Measurements from ENCODE around the gene TGIF2. TPM values are rescaled to one million over a fixed set of nuclear protein-coding genes. Genes with fewer than 3 reads are reported as not detected.
A peak's percentile ranks its signal among the peaks of the same experiment; 100 is the strongest.
"Not testable (repeated sequence)": the region's sequence is repeated elsewhere in the genome, so short reads cannot be mapped to it uniquely, and the experiment has no call there.

TGIF2 gene
- total RNA-seq, 1 donor from 2014 or later, result 18.8 TPM

DNA sequence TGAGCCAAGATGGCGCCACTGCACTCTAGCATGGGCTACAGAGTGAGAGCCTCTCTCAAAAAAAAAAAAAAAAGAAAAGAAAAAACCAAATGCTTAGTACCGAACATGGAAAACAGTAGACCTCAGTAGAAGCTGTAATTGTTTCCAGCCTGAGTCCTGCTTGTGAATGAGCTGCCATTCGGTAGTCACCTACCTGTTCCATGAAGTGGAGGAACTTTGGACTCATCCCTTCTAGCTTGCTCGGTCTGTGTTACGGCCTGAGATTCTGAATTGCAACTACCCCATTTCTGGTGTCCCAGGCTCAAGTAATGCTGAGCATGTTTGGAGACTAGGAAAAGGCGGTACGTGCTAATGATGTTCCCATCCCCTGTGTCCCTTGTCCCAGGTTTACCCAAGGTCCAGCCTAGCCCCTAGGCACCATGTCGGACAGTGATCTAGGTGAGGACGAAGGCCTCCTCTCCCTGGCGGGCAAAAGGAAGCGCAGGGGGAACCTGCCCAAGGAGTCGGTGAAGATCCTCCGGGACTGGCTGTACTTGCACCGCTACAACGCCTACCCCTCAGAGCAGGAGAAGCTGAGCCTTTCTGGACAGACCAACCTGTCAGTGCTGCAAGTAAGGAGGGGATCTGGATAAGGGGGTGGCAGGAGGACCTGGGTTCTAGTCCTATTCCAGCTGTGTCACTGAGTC is 5.1 kb downstream of the TGIF2 start:
- no peak for DNase-seq (ENCODE audit: low spot score)

DNA sequence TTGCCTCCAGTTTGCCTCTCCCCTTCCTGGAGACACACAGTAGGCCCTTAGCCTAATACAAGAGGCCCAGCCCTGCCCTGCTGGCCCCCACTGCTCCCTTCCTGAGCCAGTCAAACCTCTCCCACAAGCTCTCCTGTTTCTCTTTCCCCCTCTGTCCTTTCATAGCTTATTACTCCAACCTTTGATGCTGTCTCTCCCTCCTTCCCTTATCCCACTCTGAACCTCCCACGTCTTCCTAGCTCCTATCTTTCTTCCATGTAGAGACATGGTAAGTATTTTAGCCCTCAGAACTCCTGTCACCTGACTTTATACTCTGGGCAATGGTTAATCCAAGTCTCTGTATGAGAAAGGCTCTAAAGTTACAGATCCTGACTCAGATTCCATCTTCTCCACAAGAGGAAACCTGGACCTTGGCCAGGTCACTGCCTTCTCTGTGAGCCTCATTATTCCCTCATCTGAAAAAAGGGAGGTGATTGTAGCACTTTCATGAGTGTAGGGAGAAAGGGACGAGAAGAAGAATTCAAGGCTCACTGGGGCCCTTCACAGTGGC is 6.7 kb downstream of the TGIF2 start:
- DNase-seq (ENCODE audit: low spot score), result no peak

DNA sequence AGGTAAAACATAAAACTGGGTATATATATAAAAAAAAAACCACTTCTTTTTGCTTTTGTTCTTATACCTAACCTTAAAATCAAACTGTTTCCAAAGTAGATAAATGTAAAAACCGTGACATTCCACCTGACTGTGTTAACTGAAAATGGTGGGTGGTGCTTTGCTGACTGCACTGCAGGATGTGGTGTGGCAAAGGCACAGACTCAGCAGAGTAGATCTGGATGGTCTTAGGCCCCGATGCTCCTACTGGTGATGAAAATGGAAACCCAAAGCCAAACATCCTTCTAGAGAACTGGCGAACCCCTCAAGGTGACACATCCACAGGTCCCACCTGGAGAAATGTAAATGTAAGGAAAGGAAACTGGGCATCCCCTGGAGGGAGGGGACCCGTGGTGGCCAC is 8.9 kb downstream of the TGIF2 start:
- no peak for DNase-seq (ENCODE audit: low spot score)

DNA sequence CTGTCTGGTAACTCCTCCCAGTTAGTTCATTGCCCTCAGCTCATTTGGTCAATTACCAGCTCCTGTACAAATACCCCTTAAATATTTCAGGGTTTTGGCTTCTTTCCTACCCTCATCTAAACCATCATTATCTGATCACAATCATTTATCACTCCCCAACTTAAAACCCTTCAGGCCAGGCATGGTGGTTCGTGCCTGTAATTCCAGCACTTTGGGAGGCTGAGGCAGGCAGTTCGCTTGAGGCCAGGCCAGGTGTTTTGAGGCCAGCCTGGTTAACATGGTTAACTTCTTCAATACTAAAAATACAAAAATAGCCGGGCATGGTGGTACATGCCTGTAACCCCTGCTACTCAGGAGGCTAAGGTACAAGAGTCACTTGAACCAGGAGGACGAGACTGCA is 9.4 kb downstream of the TGIF2 start:
- no peak for DNase-seq (ENCODE audit: low spot score)

DNA sequence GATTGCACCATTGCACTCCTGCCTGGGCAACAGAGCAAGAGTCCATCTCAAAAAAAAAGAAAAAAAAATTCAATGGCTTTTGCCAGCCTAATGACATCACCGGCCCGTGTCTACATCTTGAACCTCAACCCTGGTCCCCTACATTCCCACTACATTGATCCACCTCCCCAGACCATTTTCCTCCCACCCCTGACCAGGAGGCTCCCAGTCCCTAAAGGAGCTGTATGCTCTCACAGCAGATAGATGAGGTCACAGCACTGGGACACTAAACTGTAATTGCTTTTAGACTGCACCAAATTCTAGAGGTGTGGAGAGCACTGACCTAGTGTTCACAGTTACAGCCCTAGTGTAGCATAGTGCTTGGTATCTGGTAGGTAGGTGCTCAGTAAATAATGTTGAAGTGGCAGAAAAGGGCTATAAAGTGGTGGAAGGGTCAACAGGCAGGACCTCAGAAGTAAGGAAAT is 10.7 kb downstream of the TGIF2 start:
- DNase-seq (ENCODE audit: low spot score), result no peak

DNA sequence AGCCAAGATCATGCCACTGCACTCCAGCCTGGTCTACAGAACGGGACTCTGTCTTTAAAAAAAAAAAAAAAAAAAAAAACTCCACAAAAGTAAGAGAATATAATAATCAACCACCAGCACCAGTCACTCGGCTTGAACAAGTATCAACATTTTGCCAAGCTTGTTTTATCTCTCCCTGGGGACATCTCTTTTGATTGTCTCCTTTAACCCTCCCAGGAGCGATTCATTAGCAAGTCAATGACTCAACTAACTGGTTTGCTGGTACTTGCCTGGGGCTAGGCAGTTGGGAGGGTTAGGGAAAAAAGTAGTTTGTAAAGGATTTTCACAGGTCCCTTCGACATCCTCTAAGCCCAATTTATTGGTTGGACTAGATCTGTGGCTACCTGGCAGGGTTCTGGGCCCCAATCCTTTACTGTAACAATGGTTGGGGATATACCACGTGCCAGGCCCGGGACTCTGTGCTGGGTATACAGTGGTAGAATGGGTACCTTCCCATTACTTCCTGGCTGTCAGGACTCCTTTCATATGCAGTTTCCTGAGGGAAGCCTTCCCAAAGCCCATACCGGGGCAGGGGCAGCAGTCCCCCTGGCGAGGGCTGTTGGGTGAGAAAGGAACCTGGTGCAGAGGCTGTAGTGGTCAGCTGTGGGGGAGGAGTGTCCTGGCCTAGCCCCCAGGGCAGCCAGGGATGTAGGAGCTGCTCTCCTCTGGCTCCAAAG is 12.2 kb downstream of the TGIF2 start:
- no peak for DNase-seq (ENCODE audit: low spot score)

DNA sequence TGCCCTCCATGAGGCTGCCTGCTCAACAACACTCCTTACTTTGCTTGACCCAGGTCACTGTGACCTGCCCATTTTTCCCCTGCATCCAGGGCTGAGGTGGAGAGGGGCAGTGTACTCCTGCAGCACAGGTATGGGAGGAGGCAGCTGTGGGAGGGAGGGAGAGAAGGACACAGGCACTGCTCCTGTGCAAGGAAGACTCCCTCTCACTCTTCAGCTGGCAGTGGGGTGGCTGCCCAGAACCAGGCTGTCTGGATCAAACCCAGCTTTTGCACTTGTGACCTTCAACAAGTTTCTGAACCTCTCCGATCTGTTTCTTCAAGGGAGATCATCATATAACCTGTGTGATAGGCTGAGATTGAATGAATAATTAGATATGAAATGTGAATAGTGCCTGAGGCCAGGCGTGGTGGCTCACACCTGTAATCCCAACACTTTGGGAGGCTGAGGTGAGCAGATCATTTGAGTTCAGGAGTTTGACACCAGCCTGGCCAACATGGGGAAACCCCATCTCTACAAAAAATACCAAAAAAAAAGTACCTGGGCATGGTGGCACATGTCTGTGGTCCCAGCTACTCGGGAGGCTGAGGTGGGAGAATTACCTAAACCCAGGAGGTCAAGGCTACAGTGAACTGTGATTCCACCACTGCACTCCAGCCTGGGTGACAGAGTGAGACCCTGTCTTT is 14.1 kb downstream of the TGIF2 start:
- DNase-seq (ENCODE audit: low spot score), result no peak

DNA sequence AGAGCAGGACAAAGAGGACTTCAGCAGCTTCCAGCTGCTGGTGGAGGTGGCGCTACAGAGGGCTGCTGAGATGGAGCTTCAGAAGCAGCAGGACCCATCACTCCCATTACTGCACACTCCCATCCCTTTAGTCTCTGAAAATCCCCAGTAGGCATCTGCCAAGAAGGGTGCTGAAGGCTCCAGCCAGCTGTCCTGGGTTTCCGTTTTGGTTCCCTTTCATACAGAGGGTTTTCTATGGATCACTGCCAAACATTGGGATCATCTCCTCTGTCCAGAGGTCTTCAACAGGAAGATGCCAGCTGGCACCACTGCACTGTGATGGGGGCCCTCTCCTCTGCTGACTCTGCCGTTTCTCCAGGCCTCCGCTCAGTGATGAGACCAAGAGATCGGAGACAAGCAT is 17.9 kb downstream of the TGIF2 start:
- DNase-seq (ENCODE audit: low spot score), result no peak

DNA sequence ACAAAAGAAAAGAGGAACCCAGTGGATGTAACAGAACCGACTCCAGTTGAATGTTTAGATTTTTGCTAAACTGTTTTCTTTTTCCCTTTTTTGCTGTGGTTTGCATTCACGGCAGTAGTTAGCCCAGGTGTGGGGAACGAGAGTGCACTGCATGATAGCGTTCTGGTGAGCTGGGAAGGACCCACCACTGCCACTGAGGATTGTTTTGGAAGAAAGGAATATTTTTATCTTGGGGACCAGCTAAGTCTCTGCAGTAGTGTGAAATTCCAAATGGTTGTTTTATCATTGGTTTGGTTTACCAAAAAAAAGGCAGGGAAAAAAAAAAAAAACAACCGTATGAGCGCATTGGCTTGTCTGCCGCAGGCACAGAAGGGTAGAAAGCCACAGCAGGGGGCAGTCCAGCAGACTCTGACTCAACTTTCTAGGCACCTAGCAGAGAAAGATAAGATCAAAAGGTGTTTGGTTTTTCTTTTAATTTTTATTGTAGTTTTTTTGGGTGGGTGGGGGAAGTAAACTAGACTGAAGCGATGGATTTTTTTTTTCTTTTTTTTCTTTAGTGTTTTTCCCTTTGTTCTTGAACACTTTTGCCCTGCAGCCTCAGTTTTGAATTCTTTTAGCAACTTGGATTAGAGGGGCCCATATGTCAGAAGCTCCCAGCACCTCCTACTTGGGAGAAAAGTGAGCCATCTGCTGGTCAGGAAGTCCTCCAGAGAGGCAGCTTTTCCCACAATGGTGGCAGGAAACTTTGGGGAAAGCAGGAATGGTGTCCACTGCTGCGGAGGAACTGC is 18.7 kb downstream of the TGIF2 start:
- no peak for DNase-seq (ENCODE audit: low spot score)

DNA sequence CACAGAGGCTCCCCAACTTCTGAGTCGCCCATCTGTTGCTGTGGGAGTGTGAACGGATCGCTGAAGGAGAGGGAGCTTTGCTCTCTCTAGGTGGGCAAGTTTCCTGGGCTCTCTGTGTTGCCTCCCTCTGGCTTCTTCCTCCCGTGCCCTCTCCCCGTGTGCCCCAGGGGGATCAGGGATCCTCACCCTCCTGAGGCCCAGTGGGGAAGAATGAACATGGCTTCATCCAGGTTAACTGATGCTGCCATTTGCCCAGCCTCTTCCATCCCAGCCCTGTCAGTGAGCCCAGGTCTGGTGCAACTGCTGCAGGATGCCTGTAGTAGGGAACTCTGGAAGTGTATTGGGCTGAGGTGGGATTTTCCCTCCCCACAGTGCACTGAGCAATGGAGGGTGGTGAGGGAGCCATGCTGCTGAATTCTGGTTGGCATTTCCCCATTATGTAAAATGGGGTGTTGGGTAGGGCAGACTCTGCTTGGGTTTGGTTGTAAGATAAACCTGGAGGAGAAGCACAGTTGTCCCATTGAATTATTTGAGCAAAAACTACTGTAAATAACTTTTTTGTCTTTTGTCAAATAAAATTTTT is 20.0 kb downstream of the TGIF2 start:
- DNase-seq (ENCODE audit: low spot score), result no peak

DNA sequence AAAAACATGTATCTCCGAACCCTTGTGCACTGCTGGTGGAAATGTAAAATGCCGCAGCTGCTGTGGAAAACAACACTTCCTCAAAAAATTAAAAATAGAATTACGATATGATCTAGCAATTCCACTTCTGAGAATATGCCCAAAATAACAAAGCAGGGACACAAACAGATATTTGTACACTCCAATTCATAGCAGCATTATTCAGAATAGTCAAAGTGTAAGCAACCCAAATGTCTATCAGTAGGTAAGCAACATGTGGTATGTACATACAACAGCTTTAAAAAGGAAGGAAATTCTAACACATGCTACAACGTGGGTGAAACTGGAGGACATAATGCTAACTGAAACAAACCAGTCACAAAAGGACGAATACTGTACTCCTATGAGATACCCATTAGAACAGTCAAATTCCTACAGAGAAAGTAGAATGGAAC is 26.5 kb downstream of the TGIF2 start:
- no peak for DNase-seq (ENCODE audit: low spot score)

DNA sequence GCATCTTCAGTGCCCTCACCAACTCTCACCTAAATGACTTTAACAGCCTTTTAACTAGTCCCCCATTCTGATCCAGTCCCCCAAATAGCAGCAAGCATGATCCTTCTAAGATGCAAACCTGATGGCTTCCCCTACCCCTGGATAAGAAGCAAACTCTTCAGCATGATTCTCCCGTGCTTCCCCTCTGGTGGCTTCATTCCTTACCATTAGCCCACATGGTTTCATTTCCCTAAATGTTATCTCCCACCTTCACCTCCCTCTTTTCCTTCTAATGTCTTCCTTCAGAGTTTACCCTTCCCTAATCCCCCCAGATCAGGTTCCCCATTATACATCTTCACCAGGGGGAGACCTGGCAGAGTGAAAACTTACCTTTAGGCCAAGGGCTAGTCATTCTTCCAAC is 28.1 kb downstream of the TGIF2 start:
- DNase-seq (ENCODE audit: low spot score), result no peak

DNA sequence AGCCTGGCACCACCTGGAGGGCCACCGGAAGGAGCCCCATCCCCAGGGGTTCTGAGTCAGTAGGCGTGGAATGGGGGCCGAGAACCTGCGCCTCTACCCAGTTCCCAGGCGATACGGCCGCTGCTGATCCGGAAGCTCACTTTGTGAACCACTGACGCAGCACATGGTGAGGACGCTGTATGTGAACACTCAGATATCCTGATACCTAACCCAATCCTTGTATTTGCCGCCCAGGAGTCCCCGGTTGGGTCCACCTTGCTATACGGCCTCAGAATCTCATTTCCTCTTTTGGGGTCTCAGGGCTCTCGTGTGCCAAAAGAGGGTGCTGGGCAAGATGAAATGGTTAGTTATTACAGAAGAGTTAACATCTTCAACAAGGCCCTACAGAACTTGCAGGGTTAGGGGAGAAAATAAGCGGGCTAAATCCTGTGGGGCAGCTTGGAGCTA is 31.6 kb downstream of the TGIF2 start:
- peak; percentile 59 for DNase-seq (ENCODE audit: low spot score)

DNA sequence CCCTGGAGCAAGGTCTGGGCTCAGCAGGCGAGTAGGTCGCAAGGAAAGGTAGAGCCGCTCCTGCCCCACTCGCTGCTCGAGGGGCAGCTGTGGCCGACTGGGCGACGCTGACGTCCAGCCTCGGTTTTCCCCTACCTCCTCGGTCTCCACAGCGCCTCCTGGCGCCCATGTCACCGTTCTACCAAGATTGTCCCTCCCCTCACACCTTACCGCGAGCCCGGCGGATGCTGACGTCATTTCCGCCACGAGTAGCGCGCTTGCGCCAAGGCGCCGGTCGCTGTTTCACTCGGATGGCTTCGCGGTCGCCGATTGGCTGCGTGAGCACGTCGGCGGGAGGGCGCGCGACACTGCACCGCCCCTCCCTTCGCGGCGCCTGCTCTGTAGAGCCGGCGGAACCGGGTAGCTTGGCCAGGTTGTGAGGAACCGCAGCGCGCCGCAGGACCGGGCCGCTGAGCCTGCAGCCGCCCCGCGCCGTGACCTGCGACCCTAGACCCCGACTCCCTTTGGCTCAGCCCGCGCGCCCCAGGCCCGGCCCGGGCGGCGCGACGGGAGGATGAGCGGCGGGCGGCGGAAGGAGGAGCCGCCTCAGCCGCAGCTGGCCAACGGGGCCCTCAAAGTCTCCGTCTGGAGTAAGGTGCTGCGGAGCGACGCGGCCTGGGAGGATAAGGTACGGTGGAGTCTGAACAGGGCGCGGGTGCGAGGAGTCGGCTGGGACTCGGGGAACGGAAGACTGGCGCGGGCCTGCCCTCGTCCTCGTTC is 32.2 kb downstream of the TGIF2 start, which contains the start of gene RAB5IF:
Gene RAB5IF, plus strand, starts transcription at position 381 of the 759 bp plus-strand sequence. Its CDS starts 173 bp downstream, at position 554.
- peak; percentile 99 for DNase-seq (ENCODE audit: low spot score)

DNA sequence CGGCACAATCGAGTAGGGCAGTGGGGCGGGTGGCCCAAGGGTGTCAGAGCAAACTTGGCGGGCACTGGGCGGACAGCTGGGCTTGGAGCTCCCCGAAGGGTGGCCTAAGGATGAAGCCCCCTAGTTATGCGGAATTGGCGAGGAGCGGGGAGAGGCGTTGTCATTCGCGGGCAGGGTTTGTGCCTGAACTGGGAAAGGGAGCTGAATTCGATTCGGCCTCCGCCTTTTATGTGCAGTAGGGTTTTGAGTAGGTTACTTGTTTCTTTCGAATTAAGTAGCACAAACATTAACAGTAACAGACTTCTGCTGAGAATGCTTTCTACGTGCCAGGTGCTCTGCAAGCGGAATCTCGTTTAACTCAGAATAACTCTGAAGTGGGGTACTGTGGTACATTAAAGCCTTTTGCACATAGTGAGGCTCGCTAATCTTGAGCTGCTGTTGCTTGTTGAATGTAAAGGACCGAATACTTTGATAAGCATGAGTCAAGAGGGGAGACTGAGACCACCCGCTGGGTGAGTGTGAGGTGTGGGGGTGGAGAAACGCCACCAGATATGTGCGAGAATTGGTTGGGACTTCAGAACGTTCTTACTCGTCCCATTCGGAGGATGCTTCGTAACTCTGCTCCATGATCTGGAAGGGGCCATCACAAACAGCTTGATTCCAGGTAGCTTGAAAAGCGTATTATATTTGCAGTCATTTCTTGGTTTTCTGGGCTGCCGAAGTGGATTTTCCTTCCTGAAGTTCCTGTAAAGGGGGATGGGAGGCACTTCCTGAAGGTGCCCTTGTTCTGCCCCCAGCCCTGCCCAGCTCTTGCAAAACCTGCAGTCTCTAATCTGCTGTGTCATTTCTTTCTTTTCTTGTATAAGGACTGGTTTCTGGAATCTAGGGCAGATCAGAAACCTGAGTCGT is 33.0 kb downstream of the TGIF2 start:
- DNase-seq (ENCODE audit: low spot score), result peak; percentile 57

DNA sequence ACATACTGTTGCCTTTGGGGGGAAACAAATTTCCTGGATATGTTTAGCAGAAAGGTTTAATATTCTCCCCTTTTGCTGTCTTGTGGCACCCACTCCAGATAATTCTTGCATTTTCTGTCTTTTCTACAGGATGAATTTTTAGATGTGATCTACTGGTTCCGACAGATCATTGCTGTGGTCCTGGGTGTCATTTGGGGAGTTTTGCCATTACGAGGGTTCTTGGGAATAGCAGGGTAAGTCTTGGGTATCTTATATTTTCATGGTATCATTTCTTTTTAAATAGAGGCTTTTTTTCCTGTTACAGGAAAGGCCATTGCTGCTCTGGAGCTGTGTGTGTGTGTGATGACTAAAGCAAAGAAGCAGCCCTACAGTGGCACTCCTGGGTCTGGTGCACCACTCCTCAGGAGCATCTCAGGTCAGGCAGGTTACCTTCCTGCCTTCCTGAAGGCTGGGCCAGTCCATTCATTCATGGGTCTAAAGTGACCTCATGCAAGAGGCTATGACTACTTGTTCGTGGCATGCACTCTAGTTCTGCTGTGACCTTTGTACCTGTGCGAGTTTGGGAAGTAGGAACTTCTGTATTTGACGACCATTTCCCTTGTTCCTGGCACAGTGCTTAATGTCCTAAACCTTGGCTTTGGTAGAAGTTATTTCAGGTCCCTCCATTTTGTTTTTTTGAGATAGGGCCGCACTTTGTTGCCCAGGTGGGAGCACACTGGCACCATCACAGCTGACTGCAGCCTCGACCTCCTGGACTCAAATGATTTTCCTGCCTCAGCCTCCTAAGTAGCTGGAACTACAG is 34.4 kb downstream of the TGIF2 start:
- DNase-seq (ENCODE audit: low spot score), result no peak

DNA sequence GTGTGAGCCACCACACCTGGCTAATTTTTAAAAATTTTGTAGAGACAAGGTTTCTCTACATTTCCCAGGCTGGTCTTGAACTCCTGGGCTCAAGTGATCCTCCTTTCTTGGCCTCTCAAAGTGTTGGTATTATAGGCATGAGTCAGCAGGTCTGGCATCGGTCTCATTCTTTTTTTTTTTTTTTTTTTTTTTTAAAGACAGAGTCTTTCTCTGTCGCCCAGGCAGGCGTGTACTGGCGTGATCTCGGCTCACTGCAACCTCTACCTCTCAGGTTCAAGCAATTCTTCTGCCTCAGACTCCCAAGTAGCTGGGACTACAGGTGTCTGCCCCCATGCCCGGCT is 35.0 kb downstream of the TGIF2 start:
- not testable (repeated sequence) for DNase-seq (ENCODE audit: low spot score)

DNA sequence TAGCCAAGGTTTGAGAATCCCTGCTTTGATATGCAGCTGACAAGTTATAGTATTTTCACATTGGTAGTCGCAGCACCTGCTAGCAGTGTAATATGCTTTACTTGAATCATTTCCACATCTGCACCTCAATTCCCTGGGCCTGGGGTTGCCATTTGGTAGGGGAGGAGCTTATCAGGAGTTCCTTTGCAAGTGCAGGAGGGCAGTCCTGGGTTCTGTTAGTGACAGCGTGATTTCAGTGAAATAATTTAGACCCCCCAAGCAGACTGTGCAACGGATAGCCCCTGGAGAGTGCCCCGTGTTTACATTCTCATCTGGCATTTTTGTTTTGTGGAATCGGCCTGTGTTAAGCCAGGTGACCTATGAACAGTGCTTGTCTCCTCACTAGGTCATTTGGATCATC is 38.2 kb downstream of the TGIF2 start:
- DNase-seq (ENCODE audit: low spot score), result no peak

DNA sequence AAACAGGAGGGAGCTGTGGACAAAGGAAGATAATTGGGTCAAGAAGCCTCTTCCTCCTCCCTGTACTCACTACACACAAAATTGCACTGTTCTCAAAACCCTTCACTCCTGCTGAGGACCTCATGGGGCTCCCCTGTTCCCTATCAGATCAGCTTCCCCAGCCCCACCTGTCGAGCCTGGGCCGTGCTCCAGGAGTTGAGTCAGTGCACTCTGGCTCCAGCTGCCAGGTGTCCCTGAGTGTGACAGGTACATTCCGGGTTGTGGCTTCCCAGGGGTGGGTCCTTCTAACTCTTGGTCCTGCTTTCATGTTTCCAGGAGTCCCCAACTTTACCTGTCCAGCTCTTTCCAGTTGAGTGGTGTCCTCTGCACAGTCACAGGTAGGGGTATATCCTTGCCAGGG is 40.6 kb downstream of the TGIF2 start:
- DNase-seq (ENCODE audit: low spot score), result no peak

Measured in ureter (tissue), 1 donor.